Hepatic stellate cell (primary cell): ENCODE measurements around the gene DPM3.
"Not testable (repeated sequence)": the region's sequence is repeated elsewhere in the genome, so short reads cannot be mapped to it uniquely, and the experiment has no call there.

ENCODE experiments used
- DNase-seq: peaks from one replicate; pipeline ENCODE4 v3.0.0; 2011; ENCODE audit warnings: low spot score

Gene DPM3

GRCh38 chr1:155175281-155175926, 35.1 kb upstream of the DPM3 start:
- DNase-seq, result no peak

DNA sequence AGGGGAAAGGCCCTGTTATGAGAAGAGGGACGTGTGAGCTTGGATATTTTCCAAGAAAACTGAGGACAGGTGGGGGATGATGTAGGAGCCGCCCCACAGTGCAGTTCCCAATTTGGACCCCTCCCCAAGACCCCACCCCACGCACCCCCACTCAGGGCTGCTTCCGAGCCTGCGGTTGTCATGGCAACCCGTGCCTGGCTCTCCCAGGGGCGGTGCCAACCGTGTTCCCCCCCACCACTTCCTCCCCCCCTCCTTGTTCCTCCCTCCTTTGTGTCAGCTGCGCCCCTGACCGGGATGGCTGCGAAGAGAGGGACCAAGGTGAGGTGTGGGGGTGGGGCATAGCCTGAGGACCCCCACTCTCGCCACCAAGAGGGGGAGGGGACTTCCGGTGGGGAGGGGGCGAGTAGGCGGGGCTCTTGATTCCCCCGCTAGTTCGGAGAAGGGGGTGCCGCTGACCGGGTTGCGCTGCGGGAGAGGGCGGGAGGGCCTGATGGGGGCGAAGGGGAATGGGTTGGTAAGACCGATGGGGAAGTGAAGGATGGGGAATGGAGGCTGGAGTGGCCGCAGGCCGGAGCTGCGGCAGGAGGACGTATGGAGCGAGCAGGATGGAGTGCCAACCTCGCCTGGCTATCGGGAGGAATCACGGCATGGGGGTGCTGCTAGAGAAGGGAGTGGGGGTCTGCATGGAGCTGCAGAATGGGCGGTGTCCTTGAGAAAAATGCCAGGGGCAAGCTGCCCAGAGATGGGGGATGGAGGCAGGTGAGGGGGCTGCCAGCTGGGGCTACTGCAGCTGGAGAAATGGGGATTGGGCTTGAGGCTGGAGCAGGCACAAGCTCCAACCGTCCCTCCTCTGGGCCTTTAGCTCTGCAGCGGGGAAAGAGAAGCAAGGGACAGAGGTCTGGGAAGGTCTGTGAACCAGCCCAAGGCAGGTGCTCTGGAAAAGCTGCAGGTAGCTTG, 34.3 kb upstream of the DPM3 start:
- no peak for DNase-seq

- DNase-seq, result peak; percentile 74
These were observed 33.4 kb upstream of the DPM3 start, which contains the start of gene TRIM46 for GRCh38 chr1:155173478-155174323. Gene TRIM46, plus strand, starts transcription at chr1:155173849. Its CDS starts 118 bp downstream, at chr1:155173967.

- peak; percentile 100 for DNase-seq
These were observed 32.6 kb upstream of the DPM3 start, which contains the start of gene KRTCAP2 for GRCh38 chr1:155172732-155173477. Gene KRTCAP2, minus strand, starts transcription at chr1:155173304. Its CDS starts 80 bp downstream, at chr1:155173224.

- peak; percentile 4 for DNase-seq
These were observed 31.8 kb upstream of the DPM3 start for GRCh38 chr1:155171836-155172731.

DNA sequence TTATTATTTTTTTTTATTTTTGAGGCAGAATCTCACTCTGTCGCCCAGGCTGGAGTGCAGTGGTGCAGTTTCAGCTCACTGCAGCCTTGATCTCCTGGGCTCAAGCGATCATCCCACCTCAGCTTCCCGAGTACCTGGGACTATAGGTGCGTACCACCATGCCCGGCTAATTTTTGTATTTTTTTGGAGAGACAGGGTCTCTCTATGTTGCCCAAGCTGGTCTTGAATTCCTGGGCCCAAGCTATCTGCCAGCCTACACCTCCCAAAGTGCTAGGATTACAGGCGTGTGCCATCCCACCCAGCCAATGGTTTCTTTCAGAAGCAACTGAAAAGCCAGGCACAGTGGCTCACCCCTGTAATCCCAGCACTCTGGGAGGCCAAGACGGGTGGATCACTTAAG, 30.5 kb upstream of the DPM3 start:
- DNase-seq, result no peak

DNA sequence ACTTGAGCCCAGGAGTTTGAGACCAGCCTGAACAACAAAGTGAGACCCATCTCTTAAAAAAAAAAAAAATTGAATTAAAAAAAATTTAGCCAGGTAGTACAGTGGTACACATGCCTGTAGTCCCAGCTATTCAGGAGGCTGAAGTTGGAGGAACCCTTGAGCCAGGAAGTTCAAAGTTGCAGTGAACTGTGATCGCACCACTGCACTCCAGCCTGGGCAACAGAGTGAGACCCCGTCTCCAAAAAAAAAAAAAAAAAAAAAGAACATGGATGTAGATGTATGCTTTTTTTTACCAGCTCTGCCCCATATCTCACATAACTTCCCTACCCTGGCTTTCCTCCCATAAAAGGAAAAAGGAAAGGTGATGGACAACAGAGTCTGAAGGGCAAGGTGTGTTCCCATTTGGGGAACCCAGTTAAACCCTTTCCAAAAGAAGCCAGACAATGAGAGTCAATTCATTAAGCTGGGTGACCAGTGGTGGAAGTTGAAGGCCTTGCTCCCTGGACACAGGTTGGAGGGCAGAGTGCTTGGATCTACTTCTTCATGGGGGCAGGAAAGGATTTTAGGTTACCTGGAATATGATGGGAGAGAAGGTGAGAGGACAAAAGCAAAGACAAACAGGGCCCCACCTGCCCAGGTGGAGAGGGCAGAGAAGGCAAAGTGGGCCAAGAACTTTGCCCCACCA, 29.9 kb upstream of the DPM3 start:
- DNase-seq, result no peak

DNA sequence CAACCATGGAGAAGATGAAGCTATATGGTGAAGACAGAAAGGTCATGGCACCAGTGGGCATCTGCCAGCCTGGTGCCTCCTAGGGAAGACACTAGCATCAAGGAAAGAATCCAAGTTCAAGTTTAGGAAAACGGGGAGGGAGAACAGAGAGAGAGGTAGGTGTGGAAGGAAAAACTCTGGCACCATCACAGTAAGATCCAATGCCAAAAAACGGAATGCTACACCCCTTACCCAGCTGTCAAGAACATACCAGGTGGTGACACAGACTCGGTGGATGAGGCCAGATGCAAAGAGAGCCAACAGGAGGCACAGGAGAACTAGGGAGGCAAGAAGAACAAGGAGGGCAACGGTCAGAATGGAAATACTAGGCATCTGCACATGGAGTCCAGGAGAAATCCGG, 29.2 kb upstream of the DPM3 start:
- DNase-seq, result no peak

- DNase-seq, result no peak
These were observed 28.3 kb upstream of the DPM3 start for GRCh38 chr1:155168456-155169210.

DNA sequence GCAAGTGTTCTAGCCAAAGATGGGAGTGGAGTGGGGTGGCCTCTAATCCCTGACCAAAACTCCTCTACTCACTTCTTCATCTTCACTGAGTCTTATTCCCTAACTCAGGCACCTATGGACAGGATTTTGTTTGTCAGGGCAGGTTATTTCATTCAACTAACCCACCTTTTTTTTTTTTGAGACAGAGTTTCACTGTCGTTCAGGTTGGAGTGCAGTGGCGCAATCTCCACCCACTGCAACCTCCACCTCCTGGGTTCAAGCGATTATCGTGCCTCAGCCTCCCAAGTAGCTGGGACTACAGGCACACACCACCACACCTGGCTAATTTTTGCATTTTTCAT, 27.7 kb upstream of the DPM3 start:
- not testable (repeated sequence) for DNase-seq

- DNase-seq, result peak; percentile 78
These were observed 27.1 kb upstream of the DPM3 start for GRCh38 chr1:155167166-155168104.

- DNase-seq, result no peak
These were observed 26.3 kb upstream of the DPM3 start for GRCh38 chr1:155166471-155167165.

GRCh38 chr1:155166051-155166470, 25.7 kb upstream of the DPM3 start:
- no peak for DNase-seq

- not testable (repeated sequence) for DNase-seq
These were observed 24.3 kb upstream of the DPM3 start for GRCh38 chr1:155164625-155165024.

DNA sequence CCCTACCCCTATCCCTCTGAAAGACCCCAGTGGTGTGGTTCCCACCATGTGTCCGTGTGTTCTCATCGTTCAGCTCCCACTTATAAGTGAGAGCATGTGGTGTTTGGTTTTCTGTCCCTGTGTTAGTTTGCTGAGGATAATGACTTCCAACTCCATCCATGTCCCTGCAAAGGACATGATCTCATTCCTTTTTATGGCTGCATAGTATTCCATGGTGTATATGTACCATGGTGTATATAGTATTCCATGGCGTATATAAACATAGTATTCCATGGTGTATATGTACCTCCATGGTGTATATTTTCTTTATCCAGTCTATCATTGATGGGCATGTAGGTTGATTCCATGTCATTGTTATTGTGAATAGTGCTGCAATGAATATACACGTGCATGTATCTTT, 23.5 kb upstream of the DPM3 start:
- not testable (repeated sequence) for DNase-seq

GRCh38 chr1:155162631-155163030, 22.3 kb upstream of the DPM3 start:
- DNase-seq, result not testable (repeated sequence)

DNA sequence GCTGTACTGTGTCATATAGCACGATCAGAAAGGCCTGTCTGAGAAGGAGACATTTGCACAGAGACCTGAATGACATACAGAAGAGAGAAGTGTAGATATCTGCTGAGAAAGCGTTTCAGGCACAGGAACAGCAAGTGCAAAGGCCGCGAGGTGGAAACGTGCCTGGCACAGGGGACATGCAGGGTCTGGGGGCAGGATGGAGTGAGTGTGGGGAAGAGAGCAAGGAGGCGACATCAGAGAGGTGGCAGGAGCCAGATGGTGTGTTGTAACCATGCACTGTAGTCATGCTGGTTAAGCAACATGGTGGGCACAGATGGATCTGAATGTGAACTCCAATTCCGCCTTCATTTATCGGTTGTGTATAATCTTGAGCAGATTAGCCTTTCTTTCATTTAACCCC, 19.8 kb upstream of the DPM3 start:
- no peak for DNase-seq
